ENCODE results near the gene MRO. TPM values are rescaled to one million over a fixed set of nuclear protein-coding genes. Genes with fewer than 3 reads are reported as not detected.
A peak's percentile ranks its signal among the peaks of the same experiment; 100 is the strongest.

MRO gene
- polyA plus RNA-seq, 2 of the 4 experiments (the other 2 are of a cell fraction), result 0.31 to 0.39 TPM

- FAIRE-seq, result no peak
- CTCF ChIA-PET, result interaction anchor here (0.5 to 1.2 kb wide), 2 partner anchors 9 to 34 kb away, joined by 3 read pairs; no protein-coding TSS in a partner anchor
- peak; percentile 95 to 96 for ATAC-seq
Observed at GRCh38 chr18:50853863-50854271, 34.1 kb upstream of the MRO start.

GRCh38 chr18:50850307-50851065 lies 30.7 kb upstream of the MRO start:
- no peak for ATAC-seq
- TF ChIP-seq USF2 (IDR thresholded peaks at IDR 0.05) (no peak), KDM1A (IDR thresholded peaks at IDR 0.05; ENCODE audit: low read depth) (no peak), HOXB5 (CRISPR knock-in tag; IDR thresholded peaks at IDR 0.05) (no peak), PHF8 (IDR thresholded peaks at IDR 0.05; ENCODE audit: borderline replicate concordance, low read depth) (no peak), EP300 (IDR thresholded peaks at IDR 0.05) (no peak), EHMT2 (IDR thresholded peaks at IDR 0.05; ENCODE audit: low read depth) (no peak), HMGXB4 (CRISPR knock-in tag; IDR thresholded peaks at IDR 0.05; ENCODE audit: borderline replicate concordance) (no peak), EHF (CRISPR knock-in tag; IDR thresholded peaks at IDR 0.05) (no peak), MAX (IDR thresholded peaks at IDR 0.05) (no peak), BHLHE40 (IDR thresholded peaks at IDR 0.05; ENCODE audit: low read depth, low read length) (no peak), TFCP2L1 (CRISPR knock-in tag; IDR thresholded peaks at IDR 0.05) (no peak)
- H3K27ac ChIP-seq, result peak overlapping the region in 1 of 2 experiments; percentile 54; a peak in 2 of 6 replicates

More at GRCh38 chr18:50853863-50854271, 34.1 kb upstream of the MRO start:
- peak; percentile 37 to 79 for DNase-seq (ENCODE audit: low read depth in 1 of 2, low spot score in 1 of 2)
- no peak overlapping the region for H3K4me3 ChIP-seq
- 6% methylated on average over 6 of the region's 6 CpGs for WGBS (ENCODE audit: missing lambda C conversion rate)
- H3K4me2 ChIP-seq, result peak overlapping the region; percentile 75
- H3K4me1 ChIP-seq, result peaks cover 39% of the 10 kb centered on the region
- TF ChIP-seq CEBPB (IDR thresholded peaks at IDR 0.05) (peak; percentile 14 to 75; a peak in 2 of 4 replicates), MAFK (IDR thresholded peaks at IDR 0.05; ENCODE audit: partially characterized antibody) (peak; percentile 97), GATA3 (IDR thresholded peaks at IDR 0.05; ENCODE audit: borderline replicate concordance) (peak; percentile 42; the same call in 1 of the 2 replicates), NFE2L2 (conservative IDR thresholded peaks at IDR 0.05; ENCODE audit: low read length) (no peak), RAD21 (conservative IDR thresholded peaks at IDR 0.05 in 1 of 2, IDR thresholded peaks at IDR 0.05 in 1 of 2) (no peak), JUNB (IDR thresholded peaks at IDR 0.05) (peak; percentile 55; the same call in 1 of the 2 replicates), JUN (IDR thresholded peaks at IDR 0.05) (peak; percentile 35 to 56; a peak in 1 of 5 replicates), MAX (IDR thresholded peaks at IDR 0.05) (peak; percentile 56; the same call in 1 of the 2 replicates), HES2 (IDR thresholded peaks at IDR 0.05) (no peak), EP300 (IDR thresholded peaks at IDR 0.05) (peak in 1 of 2 experiments; percentile 29; a peak in 1 of 5 replicates), FOXS1 (CRISPR knock-in tag; IDR thresholded peaks at IDR 0.05) (no peak), FOSL2 (IDR thresholded peaks at IDR 0.05) (peak; percentile 41; the same call in 1 of the 2 replicates), FOSL2 (CRISPR knock-in tag; IDR thresholded peaks at IDR 0.05) (peak; percentile 63), RCOR1 (IDR thresholded peaks at IDR 0.05; ENCODE audit: low read depth, low read length) (no peak), NR3C1 (IDR thresholded peaks at IDR 0.05) (no peak)
- POLR2A ChIA-PET, result no interaction called here
- H3K27ac ChIP-seq, result peak overlapping the region; percentile 78 to 92
- H3K9me3 ChIP-seq, result no peaks in the 10 kb centered on the region

More at GRCh38 chr18:50850307-50851065, 30.7 kb upstream of the MRO start:
- Histone ChIP-seq H3K4me1 (peaks cover 40% of the 10 kb centered on the region), H3K4me3 (no peak overlapping the region), H3K9me3 (no peaks in the 10 kb centered on the region), H3K4me2 (no peak overlapping the region)
- no peak for DNase-seq (ENCODE audit: low read depth in 1 of 2, low spot score in 1 of 2)
- FAIRE-seq, result no peak
- ChIA-PET CTCF (no interaction called here), POLR2A (no interaction called here)
- 90% methylated on average over 5 of the region's 5 CpGs for WGBS (ENCODE audit: missing lambda C conversion rate)

Data from A549 (cell line).